Astrocyte (in vitro differentiated cells and primary cell): ENCODE data around the gene ELMO2.

ENCODE experiments used
- EZH2 ChIP-seq: IDR thresholded peaks from 2 replicates; pipeline ENCODE4 v1.6.1; 2012; ENCODE audit warnings: mild to moderate bottlenecking, low read length, inconsistent platforms; ENCODE audit not compliant: insufficient read depth
- TF ChIP-seq, protein P1 (sequence below): IDR thresholded peaks from 2 replicates; pipeline ENCODE4 v1.5.1; 2011; ENCODE audit warnings: low read depth, mild to moderate bottlenecking, inconsistent platforms, low read length, moderate library complexity; ENCODE audit not compliant: insufficient read depth

DNA sequence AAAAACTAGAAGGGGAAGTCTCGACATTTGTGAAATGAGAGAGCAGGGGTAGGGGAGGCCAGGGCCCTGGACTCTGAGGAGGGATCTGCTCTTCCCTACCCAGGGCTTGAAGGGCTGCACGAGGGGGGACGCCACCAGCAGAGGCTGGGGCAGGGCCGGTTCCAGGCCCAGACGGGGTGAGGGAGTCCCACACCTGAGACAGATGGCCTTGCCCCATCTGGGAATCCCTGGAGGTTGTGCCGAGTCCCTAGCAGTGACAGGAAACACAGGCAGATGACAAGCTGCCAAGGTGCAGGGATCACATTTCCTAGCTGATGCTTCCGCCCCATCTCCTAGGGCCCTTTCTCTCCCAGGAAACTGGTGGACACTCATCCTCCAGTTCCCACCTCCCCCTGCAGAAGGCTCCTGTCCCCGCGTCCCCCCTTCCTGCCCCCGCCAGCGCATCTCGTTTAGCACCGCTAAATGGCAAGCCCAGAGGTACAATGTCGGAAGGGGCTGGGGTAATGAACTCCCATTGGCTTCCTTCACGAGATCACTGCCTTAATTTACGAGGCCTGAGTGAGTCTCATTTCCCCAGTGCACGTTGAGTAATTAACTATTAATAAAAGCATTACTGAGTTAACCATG is 63.0 kb downstream of the ELMO2 start:
- TF ChIP-seq EZH2 = no peak
- TF ChIP-seq, protein P1, sequence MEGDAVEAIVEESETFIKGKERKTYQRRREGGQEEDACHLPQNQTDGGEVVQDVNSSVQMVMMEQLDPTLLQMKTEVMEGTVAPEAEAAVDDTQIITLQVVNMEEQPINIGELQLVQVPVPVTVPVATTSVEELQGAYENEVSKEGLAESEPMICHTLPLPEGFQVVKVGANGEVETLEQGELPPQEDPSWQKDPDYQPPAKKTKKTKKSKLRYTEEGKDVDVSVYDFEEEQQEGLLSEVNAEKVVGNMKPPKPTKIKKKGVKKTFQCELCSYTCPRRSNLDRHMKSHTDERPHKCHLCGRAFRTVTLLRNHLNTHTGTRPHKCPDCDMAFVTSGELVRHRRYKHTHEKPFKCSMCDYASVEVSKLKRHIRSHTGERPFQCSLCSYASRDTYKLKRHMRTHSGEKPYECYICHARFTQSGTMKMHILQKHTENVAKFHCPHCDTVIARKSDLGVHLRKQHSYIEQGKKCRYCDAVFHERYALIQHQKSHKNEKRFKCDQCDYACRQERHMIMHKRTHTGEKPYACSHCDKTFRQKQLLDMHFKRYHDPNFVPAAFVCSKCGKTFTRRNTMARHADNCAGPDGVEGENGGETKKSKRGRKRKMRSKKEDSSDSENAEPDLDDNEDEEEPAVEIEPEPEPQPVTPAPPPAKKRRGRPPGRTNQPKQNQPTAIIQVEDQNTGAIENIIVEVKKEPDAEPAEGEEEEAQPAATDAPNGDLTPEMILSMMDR = no peak
